Aorta (tissue), 5 donors: ENCODE measurements around the gene NT5C. TPM values are rescaled to one million over a fixed set of nuclear protein-coding genes. Genes with fewer than 3 reads are reported as not detected.
"Not testable (repeated sequence)": the region's sequence is repeated elsewhere in the genome, so short reads cannot be mapped to it uniquely, and the experiment has no call there.

Experiments
- ATAC-seq: fragments of 200-7000 bp; cut with Tn5 transposase; one replicate; pipeline ENCODE4 v1.9.1; 2022; ENCODE audit warnings: moderate library complexity; ENCODE audit not compliant: low FRiP score
- DNase-seq, 2 donors: peaks; one replicate each; pipeline ENCODE4 v3.0.0-alpha.2; 2020
- H3K27ac ChIP-seq, 2 donors: one replicate each; pipeline ENCODE4 v1.5.1; 2013; ENCODE audit warnings: low read length in 2 of 2, mild to moderate bottlenecking in 2 of 2, moderate library complexity in 2 of 2, control low read depth in 1 of 2, inconsistent platforms in 1 of 2, low read depth in 1 of 2
- H3K27me3 ChIP-seq, 2 donors: one replicate each; pipeline ENCODE4 v1.6.1; 2013; ENCODE audit warnings: control low read depth in 1 of 2, low read length in 1 of 2, mild to moderate bottlenecking in 1 of 2, moderate library complexity in 1 of 2; ENCODE audit not compliant: insufficient read depth in 2 of 2, control insufficient read depth in 1 of 2
- H3K36me3 ChIP-seq, 2 donors: one replicate each; pipeline ENCODE4 v1.6.1; 2013; ENCODE audit warnings: control low read depth in 1 of 2, low read length in 1 of 2, mild to moderate bottlenecking in 1 of 2; ENCODE audit not compliant: insufficient read depth in 2 of 2, control insufficient read depth in 1 of 2
- H3K4me1 ChIP-seq, 2 donors: one replicate each; pipeline ENCODE4 v1.6.1; 2013; ENCODE audit warnings: low read length in 2 of 2, control low read depth in 1 of 2, mild to moderate bottlenecking in 1 of 2, moderate library complexity in 1 of 2; ENCODE audit not compliant: insufficient read depth in 2 of 2, control insufficient read depth in 1 of 2
- H3K4me3 ChIP-seq, 2 donors: one replicate each; pipeline ENCODE4 v1.5.1; 2013; ENCODE audit warnings: low read length in 2 of 2, control low read depth in 1 of 2, mild to moderate bottlenecking in 1 of 2
- H3K9me3 ChIP-seq: one replicate; pipeline ENCODE4 v1.6.1; 2013; ENCODE audit warnings: mild to moderate bottlenecking, low read length; ENCODE audit not compliant: control insufficient read depth
- WGBS, 2 donors: extraction: QIAGEN DNeasy Blood & Tissue Kit; methylation state at CpG; one replicate each; pipeline ENCODE4 v1.1.7; 2013; 5-methylcytosine and 5-hydroxymethylcytosine counted together
- intact Hi-C, 2 donors: fragments of 100-400 bp; cut with DNase I; formaldehyde crosslinking; loops; one replicate each; pipeline versions ENCODE4 v1.14.2 to v1.15.0; 2022
- polyA plus RNA-seq, 2 donors: library from polyadenylated mRNA; stranded (reverse); fragments of 200-250 nt; gene quantifications; one replicate each; pipeline ENCODE4 v1.2.3, GENCODE V29; 2013
- total RNA-seq, 2 donors: library from RNA; stranded (reverse); fragmentation: NEBNext Ultra II Directional; extraction: Animal tissue kit (Norgen Biotek cat#: 25700); gene quantifications; one replicate each; pipeline ENCODE4 v1.2.1, GENCODE V29; 2021
- donor health status: healthy with polysubstance abuse.
- donor health status: Bipolar disorder and iron deficiency.
- donor health status: DM: no; HTN: no; CAD: no.
- donor health status: DM: no; HTN: no; CAD: no.
- donor health status: DM: yes; HTN: yes; CAD: no.

NT5C gene
- total and polyA plus RNA-seq, 4 donors, result 24.7 to 93.0 (median 29.1) TPM

GRCh38 chr17:75128694-75129505 is 2.6 kb downstream of the NT5C start:
- intact Hi-C loops, result no loop called here
- ATAC-seq (no peak), DNase-seq (no peak)
- H3K36me3 ChIP-seq, result no peaks in the 10 kb centered on the region
- H3K9me3 ChIP-seq, result no peaks in the 10 kb centered on the region
- H3K4me3 ChIP-seq, result no peak overlapping the region
- no peak overlapping the region for H3K27ac ChIP-seq
- H3K4me1 ChIP-seq, result no peaks in the 10 kb centered on the region
- WGBS, 2 donors, result 88 to 89% methylated on average over 33 of the region's 33 CpGs
- H3K27me3 ChIP-seq, result no peaks in the 10 kb centered on the region

- H3K27me3 ChIP-seq, intact Hi-C loops, DNase-seq, H3K4me3 ChIP-seq, H3K27ac ChIP-seq, H3K9me3 ChIP-seq, H3K4me1 ChIP-seq, ATAC-seq, H3K36me3 ChIP-seq: not testable (repeated sequence)
- 87 to 93% methylated on average over 5 of the region's 5 CpGs for WGBS, 2 donors
These were observed 3.6 kb downstream of the NT5C start for GRCh38 chr17:75127936-75128335.

DNA sequence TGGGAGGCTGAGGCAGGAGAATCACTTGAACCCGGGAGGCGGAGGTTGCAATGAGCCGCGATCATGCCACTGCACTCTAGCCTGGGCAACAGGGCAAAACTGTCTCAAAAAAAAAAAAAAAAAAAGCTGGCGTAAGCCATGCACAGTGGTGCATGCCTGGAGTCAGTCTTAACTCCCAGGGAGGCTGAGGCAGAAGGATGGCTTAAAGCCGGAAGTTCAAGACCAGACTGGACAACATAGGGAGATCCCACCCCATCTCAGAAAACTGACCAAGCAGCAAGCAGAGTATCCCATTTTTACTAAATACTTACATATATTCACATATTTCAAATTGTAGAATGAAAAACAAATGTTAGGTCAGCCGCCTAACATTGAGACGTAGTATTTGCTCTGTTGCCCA is 4.6 kb downstream of the NT5C start:
- Histone ChIP-seq H3K27ac (no peak overlapping the region), H3K27me3 (no peaks in the 10 kb centered on the region), H3K4me3 (no peak overlapping the region), H3K36me3 (no peaks in the 10 kb centered on the region), H3K4me1 (no peaks in the 10 kb centered on the region), H3K9me3 (no peaks in the 10 kb centered on the region)
- no peak for ATAC-seq
- intact Hi-C loops, result no loop called here
- DNase-seq, result no peak
- WGBS, 2 donors, result 94 to 95% methylated on average over 8 of the region's 8 CpGs

DNA sequence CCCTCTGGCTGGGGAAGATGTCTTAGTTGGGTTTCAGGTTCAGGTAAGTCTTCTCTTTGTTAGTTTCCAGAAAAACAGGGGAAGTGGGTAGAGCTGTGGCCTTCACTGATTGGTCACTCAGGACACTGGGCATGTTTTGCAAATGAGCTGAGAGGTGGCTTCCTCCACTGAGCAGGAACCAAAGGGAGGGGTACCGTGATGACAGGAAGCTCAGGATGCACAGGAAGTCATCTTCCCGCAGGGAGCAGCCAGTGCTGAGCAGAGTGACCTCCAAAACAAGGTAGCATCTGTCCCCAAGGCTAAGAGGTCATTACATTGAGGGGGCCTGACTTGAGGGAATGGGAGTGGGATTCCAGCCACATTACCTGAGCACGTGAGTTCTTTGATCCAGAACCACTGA is 5.6 kb downstream of the NT5C start:
- ATAC-seq (no peak), DNase-seq (no peak)
- Histone ChIP-seq H3K27me3 (no peaks in the 10 kb centered on the region), H3K27ac (no peak overlapping the region), H3K4me1 (no peaks in the 10 kb centered on the region), H3K4me3 (no peak overlapping the region), H3K36me3 (no peaks in the 10 kb centered on the region), H3K9me3 (no peaks in the 10 kb centered on the region)
- WGBS, 2 donors, result 57 to 58% methylated on average over 3 of the region's 3 CpGs
- intact Hi-C loops, result no loop called here

DNA sequence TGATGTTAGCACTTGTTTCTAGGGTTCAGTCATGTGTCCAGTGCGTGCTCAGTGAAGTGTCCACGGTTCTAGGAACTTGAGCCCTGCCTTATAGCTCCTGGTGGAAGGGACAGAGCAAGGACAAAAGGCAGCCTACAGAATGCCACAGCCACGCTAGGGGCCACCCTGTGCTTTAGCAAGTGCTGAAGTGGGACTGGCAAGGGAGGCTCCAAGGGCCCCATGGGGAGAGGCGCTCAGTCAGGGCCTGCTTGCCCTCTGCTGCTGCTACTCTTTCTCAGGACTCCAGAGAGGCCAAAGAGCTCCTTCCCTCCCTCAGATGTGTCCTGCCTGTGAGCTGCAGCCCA is 6.8 kb downstream of the NT5C start:
- no peak overlapping the region for H3K27ac ChIP-seq
- intact Hi-C loops, result no loop called here
- no peaks in the 10 kb centered on the region for H3K4me1 ChIP-seq
- H3K27me3 ChIP-seq, result no peaks in the 10 kb centered on the region
- ATAC-seq (no peak), DNase-seq (no peak)
- 90 to 93% methylated on average over 4 of the region's 4 CpGs for WGBS, 2 donors
- H3K36me3 ChIP-seq, result no peaks in the 10 kb centered on the region
- H3K4me3 ChIP-seq, result no peak overlapping the region
- no peaks in the 10 kb centered on the region for H3K9me3 ChIP-seq

DNA sequence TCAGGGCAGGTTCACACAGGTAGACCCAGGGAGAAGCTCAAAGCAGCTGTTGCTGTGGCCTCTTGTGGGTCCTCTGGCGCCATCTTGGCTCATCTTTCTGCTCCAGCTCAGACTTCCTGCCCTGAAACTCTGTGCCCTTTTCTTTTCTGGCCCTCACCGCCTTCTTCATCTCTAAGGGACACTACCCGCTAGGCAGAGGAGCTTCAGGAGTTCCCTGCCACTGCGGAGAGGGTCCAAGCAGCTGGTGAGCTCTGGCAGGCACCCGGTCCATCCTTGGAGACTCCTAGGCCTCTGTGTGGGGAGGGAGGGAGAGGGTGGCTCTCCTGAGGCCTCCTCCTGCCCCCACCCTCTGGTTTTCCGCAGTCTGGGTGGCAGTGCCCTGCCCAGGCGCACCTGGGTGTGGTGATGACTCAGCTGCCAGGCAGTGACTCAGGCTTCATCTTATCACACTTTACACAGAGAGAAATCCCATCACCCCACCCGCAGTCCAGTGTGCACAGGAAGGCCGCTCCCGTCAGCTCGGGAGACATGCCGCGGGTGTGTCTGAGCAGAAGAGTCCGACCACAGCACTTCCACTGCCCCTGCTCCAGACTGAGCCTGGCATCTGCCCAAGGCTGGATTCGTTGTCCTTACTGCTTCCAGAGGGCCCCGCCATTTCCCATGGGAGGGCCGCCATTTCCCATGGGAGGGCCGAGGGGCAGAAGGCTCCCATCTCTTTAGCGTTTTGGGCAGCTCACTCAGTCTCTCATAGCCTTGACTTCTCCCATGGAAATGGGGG is 7.3 kb downstream of the NT5C start:
- Histone ChIP-seq H3K4me3 (no peak overlapping the region), H3K36me3 (no peaks in the 10 kb centered on the region), H3K4me1 (no peaks in the 10 kb centered on the region), H3K27me3 (no peaks in the 10 kb centered on the region), H3K27ac (no peak overlapping the region), H3K9me3 (no peaks in the 10 kb centered on the region)
- intact Hi-C loops, result no loop called here
- DNase-seq (peak in 1 of 2 donors; percentile 78), ATAC-seq (peak; percentile 63)
- WGBS, 2 donors, result 84% methylated on average over 19 of the region's 19 CpGs

- Histone ChIP-seq H3K27me3 (no peaks in the 10 kb centered on the region), H3K4me3 (no peak overlapping the region), H3K9me3 (no peaks in the 10 kb centered on the region), H3K36me3 (no peaks in the 10 kb centered on the region), H3K27ac (no peak overlapping the region), H3K4me1 (no peaks in the 10 kb centered on the region)
- intact Hi-C loops, result loop anchor here in 1 of 2 donors (10.0 kb wide), 1 partner anchor 56 kb away; no protein-coding TSS in a partner anchor
- DNase-seq (no peak), ATAC-seq (no peak)
- WGBS, 2 donors, result 93 to 95% methylated on average over 14 of the region's 14 CpGs
These were observed 13.2 kb downstream of the NT5C start for GRCh38 chr17:75118307-75118706.

DNA sequence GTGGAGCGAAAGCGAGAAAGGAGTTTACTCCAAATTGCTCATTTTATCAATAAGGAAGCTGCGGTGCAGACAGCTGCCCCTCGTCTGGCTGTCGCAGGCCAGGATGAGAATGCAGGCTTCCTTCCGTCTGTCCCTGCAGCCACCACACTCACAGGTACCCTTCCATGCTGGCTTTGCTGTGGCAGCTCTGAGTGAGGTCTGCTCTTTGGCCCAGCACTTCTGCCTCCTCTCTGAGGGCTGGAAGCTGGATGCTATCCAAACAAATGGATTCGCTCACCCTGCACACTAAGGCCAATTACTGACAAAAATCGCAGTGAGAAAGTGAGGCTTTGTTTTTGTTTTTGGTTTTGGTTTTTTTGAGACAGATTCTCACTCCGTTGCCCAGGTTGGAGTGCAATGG is 14.8 kb downstream of the NT5C start:
- no peak for DNase-seq
- WGBS, 2 donors, result 81% methylated on average over 9 of the region's 9 CpGs
- Histone ChIP-seq H3K27ac (no peak overlapping the region), H3K27me3 (no peaks in the 10 kb centered on the region), H3K36me3 (no peaks in the 10 kb centered on the region), H3K9me3 (no peaks in the 10 kb centered on the region), H3K4me3 (no peak overlapping the region), H3K4me1 (no peaks in the 10 kb centered on the region)
- intact Hi-C loops, result loop anchor here in 1 of 2 donors (10.0 kb wide), 1 partner anchor 58 kb away; no protein-coding TSS in a partner anchor
- no peak for ATAC-seq

DNA sequence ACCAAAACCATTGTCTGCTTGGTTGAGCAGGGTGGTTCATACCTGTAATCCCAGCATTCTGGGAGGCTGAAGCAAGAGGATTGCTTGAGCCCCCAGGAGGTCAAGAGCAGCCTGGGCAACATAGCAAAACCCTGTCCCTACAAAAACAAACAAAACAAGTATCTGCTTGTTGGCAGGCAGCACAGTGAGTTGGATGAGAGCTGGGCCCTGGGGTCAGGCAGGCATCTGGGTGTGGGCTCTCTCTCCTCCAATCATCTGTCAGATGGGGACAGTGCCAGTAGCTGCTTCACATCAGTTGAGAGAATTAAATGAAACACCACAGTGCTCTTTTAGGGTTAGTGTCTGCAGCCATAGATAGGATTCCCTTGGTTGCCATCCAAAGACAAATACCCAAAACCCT is 16.0 kb downstream of the NT5C start:
- no peak overlapping the region for H3K27ac ChIP-seq

More for the DNA sequence above, 16.0 kb downstream of the NT5C start:
- Histone ChIP-seq H3K9me3 (no peaks in the 10 kb centered on the region), H3K36me3 (no peaks in the 10 kb centered on the region), H3K27me3 (no peaks in the 10 kb centered on the region), H3K4me1 (no peaks in the 10 kb centered on the region), H3K4me3 (no peak overlapping the region)
- intact Hi-C loops, result loop anchor here (2.0 to 10.0 kb wide), 3 partner anchors 59 to 89 kb away; partner anchors contain the start of gene NUP85 (in 1 of the 2)
- ATAC-seq, result no peak
- DNase-seq, result no peak
